ENCODE data around the gene ZBTB47.

ZBTB47 gene

DNA sequence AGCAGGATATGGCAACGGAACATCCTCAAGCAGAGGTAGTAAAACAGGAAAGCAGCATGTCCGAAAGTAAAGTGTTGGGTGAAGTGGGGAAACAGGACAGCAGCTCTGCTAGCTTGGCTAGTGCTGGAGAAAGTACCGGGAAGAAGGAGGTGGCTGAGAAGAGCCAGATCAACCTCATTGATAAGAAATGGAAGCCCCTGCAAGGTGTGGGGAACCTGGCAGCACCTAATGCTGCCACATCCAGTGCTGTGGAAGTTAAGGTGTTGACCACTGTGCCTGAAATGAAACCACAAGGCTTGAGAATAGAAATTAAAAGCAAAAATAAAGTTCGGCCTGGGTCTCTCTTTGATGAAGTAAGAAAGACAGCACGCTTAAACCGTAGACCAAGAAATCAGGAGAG is 14.3 kb upstream of the ZBTB47 start:
- no peak for DNase-seq (ENCODE audit: low spot score)
- in situ Hi-C loops (cut with MboI; ENCODE audit: low pct_unique_long_range_greater_than_20kb, low sequenced_read_pairs, unreplicated experiment), result no loop called here
- TF ChIP-seq, protein P1, sequence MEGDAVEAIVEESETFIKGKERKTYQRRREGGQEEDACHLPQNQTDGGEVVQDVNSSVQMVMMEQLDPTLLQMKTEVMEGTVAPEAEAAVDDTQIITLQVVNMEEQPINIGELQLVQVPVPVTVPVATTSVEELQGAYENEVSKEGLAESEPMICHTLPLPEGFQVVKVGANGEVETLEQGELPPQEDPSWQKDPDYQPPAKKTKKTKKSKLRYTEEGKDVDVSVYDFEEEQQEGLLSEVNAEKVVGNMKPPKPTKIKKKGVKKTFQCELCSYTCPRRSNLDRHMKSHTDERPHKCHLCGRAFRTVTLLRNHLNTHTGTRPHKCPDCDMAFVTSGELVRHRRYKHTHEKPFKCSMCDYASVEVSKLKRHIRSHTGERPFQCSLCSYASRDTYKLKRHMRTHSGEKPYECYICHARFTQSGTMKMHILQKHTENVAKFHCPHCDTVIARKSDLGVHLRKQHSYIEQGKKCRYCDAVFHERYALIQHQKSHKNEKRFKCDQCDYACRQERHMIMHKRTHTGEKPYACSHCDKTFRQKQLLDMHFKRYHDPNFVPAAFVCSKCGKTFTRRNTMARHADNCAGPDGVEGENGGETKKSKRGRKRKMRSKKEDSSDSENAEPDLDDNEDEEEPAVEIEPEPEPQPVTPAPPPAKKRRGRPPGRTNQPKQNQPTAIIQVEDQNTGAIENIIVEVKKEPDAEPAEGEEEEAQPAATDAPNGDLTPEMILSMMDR (IDR thresholded peaks at IDR 0.05; ENCODE audit: extremely low read depth, insufficient read depth, missing control alignments), result no peak

DNA sequence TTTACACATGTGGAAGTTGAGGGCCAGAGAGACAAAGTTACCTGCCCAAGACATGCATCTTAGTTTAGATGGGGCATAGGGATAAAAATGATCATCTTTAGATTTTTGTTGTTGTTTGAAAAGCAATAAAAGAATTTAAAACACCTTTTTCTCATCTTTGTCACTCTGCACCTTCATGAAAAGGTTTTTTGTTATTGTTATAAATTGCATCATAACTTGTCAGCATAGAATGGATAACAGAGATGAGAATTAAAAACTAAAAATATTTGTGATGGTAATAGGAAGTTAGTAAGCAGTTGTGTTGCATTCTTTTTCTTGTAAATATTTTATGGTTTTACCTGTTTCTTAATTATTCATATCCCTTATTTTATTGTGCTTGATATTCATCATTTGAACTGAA is 13.4 kb upstream of the ZBTB47 start:
- in situ Hi-C loops (cut with MboI; ENCODE audit: low pct_unique_long_range_greater_than_20kb, low sequenced_read_pairs, unreplicated experiment), result no loop called here
- TF ChIP-seq, protein P1 (IDR thresholded peaks at IDR 0.05; ENCODE audit: extremely low read depth, insufficient read depth, missing control alignments), result no peak
- DNase-seq (ENCODE audit: low spot score), result no peak

- DNase-seq (ENCODE audit: low spot score), result no peak
- in situ Hi-C loops (cut with MboI; ENCODE audit: low pct_unique_long_range_greater_than_20kb, low sequenced_read_pairs, unreplicated experiment), result no loop called here
- TF ChIP-seq, protein P1 (IDR thresholded peaks at IDR 0.05; ENCODE audit: extremely low read depth, insufficient read depth, missing control alignments), result no peak
Measured at GRCh38 chr3:42640771-42641370, 12.6 kb upstream of the ZBTB47 start.

DNA sequence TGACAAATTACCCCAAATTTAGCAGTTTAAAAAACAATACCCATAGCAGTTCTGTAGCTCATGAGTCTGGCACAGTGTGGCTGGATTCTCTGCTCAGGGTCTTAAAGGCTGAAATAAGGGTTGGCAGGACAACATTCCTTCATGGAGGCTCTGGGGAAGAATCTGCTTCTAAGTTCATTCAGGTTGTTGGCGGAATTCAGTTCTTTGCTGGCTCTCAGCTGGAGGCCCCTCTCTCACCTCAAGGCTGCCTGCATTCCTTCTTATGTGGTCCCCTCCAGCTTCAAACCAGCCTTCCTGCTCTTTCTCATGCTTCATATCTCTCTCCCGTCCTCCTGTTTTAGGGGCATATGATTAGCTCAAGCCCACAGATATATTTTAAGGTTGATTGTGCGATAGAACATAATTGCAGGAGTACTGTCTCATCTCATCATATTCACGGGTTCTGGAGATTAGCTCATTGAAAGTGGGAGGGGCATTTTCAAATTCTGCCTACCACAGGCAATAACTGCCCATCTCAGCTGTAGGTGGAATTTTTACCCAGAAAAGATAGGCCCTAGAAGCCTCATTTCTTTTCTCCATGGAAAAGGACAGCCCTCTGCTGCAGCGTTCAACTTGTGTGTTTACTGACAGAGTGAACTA is 5.6 kb upstream of the ZBTB47 start:
- TF ChIP-seq, protein P1 (IDR thresholded peaks at IDR 0.05; ENCODE audit: extremely low read depth, insufficient read depth, missing control alignments), result no peak
- in situ Hi-C loops (cut with MboI; ENCODE audit: low pct_unique_long_range_greater_than_20kb, low sequenced_read_pairs, unreplicated experiment), result no loop called here
- DNase-seq (ENCODE audit: low spot score), result no peak

- TF ChIP-seq, protein P1 (IDR thresholded peaks at IDR 0.05; ENCODE audit: extremely low read depth, insufficient read depth, missing control alignments), result no peak
- in situ Hi-C loops (cut with MboI; ENCODE audit: low pct_unique_long_range_greater_than_20kb, low sequenced_read_pairs, unreplicated experiment), result no loop called here
- DNase-seq (ENCODE audit: low spot score), result no peak
Measured at GRCh38 chr3:42649006-42649405, 4.5 kb upstream of the ZBTB47 start.

GRCh38 chr3:42649783-42650182 is 3.7 kb upstream of the ZBTB47 start:
- DNase-seq (ENCODE audit: low spot score), result no peak
- TF ChIP-seq, protein P1 (IDR thresholded peaks at IDR 0.05; ENCODE audit: extremely low read depth, insufficient read depth, missing control alignments), result no peak
- in situ Hi-C loops (cut with MboI; ENCODE audit: low pct_unique_long_range_greater_than_20kb, low sequenced_read_pairs, unreplicated experiment), result no loop called here

Data from GM13977 (cell line).